Hematopoietic multipotent progenitor cell treated with erythropoietin and hydrocortisone succinate and interleukin-3 and kit ligand, for 8 days (in vitro differentiated cells): ENCODE results near the gene SLC27A2.

ENCODE experiments used
- DNase-seq: peaks from one replicate; pipeline ENCODE4 v3.0.0-alpha.2; 2015

The SLC27A2 gene

DNA sequence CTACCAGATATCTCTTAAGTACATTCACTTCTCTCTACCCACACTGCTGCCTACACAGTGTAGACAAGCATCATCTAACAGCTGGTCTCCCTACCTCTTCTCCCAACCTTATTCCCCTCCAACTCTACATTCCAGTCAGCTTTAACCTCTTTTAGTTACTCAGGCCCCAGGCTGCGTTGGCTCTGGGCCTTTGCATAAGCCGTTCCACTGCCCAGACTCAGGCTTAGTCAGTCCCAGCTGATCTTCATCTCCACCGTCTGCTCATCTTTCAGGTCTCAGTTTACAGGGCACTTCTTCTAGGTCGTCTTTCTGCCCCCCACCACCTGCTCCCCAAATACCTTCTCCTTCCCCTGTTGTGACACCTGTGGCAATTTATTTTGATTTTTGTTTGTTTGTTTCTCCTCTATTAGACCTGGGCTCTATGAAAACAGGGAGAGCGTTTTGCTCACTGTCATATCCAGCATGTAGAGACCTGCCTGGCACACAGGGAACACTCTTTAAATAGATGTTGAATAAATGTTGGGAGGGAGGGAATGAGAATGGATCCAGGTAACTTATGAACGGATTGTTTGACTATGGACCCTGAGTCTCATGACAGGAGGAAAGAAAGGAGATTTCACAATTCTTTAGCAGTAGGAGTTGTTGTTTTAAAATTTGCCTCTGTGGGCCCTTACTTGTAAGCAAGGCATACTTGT lies 11.1 kb downstream of the SLC27A2 start:
- no peak for DNase-seq

DNA sequence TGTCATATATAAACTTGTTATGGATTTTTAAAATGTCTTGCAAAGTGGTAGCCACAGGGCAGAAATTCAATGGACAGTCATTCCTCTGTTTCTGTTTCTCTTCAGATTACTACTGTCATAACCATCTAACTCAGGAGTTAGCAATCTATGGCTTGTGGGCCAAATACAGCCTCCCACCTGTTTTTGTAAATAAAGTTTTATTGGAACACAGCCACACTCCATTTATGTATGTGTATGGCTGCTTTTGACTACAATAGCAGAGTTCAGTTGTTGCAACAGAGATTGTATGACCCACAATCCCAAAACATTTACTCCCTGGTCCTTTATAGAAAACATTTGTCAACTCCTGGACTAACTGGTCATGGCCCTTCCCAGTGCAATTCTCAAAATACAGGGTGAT lies 20.0 kb downstream of the SLC27A2 start:
- no peak for DNase-seq

DNA sequence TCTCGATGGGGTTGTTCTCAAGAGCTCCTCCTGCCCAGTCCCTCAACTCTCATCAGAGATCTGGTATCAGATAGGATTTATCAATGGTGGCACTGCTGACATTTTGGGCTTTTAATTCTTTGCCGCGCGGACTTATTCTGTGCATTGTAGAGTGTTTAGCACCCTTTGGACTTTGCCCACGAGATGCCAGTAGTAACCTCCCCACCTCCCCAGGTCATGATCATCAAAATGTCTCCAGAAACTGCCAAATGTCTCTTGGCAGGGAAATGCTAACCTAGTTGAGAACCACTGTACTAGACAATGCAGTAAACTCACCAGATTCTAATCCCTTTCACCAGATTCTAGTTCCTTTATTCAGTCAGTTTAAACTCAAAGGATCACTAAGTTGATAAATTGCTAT lies 24.0 kb downstream of the SLC27A2 start:
- DNase-seq = no peak

DNA sequence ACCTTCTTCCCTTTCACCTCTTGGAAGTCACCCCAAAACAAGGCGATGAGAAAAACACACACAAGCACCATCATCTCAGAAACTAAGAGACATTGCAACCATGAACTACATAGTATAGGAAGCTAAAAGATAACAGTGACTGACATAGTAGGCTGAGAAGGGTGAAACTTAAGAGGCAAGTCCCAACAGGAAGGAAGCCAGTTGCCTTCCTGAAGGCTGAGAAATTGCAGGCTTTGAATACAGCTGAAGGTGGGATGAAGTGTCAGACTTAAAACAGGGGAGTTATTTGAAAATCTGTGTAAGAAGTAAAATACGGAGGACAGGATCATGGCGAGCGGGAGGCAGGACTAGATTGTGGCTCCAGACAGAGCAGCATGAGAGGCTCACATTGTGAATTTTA lies 27.8 kb downstream of the SLC27A2 start:
- no peak for DNase-seq

DNA sequence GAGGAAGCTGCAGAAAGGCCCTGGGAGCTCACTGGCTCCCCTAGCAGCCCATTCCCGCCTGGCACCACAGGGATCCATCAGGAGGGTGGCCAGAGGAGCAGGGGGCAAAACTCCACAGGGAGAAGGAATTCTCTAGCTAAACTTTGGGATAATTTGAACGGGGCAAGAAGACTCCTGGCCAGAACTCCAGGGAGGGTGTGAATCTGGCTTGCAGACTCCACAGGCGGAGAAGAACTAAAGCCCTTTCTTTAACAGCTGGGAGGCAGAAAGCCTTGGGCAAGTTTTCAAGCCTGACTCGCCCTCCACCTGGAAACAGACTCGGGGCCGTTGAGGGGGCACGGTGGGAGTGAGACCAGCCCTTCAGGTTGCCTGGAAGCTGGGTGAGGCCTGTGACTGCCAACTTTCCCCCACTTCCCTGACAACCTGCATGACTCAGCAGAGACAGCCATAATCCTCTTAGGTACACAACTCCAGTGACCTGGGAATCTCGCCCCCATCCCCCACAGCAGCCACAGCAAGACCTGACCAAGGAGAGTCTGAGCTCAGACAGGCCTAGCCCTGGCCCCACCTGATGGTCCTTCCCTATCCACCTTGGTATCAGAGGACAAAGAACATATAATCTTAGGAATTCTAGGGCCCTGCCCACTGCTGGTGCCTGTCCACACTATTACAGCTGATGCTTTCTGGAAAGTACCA lies 28.6 kb downstream of the SLC27A2 start:
- no peak for DNase-seq

DNA sequence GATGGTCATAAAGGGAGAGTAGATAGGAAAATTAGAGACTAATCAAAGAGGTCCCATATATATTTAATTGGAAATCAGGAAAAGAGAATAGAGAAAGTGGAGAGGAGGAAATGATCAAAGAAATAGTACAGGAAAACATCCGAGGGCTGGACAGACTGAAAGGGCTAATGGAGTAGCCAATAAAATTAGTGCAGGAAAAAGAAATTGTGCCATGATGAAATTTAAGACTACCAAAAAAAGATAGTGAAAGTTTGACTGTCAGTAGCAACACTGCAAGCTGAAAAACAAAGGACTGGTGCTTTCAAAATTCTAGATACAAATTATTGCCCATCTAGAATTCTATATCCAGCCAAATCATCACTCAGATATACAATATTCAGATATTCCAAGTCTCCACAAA lies 36.3 kb downstream of the SLC27A2 start:
- no peak for DNase-seq

DNA sequence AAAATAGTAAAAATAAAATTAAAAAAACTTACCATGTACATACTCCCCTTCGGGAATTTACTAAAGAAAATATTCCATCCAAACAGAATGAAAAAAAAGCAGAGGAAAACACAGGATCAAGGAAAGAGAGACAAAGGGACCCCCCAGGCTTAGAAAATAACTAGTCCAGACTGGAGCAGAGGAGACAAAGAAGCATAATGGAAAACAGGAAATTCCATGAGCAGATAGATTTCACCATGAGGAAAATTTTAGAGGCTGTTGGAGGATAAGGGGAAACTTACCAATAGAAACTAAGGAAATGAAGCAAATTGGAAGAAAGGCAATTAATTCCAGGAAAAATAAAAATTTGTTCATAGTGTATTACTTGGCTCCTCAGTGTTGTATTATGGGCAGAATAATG lies 36.7 kb downstream of the SLC27A2 start:
- DNase-seq = no peak

DNA sequence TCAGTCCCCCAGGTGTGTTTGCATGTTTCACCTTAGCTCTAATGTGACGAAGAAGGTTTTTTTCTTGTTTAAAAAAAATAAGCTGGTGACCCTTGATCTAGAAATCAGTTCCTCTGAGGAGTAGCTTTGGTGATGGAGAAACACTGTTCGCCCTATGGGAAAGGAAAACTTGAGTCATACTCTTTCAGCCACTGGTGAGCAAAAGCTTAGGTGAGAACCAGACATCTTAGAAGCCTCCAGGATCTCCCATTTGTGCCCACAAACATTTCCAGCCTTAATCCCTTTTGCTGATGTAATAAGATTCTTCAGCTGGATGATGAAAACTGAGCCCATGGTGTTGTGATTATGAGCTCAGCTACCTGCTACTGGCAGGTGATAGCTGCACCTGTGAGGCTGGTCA lies 37.8 kb downstream of the SLC27A2 start:
- no peak for DNase-seq

DNA sequence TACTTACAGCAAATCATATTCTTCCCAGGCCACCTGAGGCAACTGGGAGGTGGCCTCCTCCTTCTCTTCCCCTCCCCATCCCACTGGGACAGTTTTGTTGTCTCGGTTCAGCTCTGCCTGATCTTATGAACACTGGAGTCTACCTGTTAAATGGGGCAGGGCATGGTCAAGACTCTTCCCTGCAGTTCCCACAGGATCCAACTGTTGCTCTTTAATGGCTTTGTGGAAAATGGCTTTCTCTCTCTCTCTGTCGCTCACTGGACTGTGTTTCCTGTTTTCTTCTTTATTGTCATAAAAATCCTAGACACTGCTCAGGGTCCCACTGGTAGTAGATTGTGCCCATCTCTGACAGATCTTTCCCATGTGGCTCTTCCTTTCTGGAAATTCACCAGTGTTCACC lies 40.2 kb downstream of the SLC27A2 start:
- no peak for DNase-seq

DNA sequence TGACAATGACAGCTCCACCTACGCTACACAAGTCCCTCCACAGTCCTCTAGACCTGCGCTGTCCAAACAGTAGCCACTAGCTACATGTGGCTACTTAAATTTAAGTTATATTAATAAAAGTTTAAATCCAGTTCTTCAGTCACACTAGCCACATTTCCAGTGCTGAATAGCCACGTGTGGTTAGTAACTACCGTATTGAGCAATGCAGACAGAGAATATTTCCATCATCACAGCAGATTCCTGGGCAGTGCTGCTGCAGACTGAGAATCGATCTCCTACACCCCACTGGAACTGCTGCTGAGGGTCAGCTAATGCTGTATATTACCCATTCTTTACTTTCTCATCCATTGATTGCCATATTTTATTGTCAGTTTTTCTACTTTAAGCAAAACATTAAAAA lies 42.6 kb downstream of the SLC27A2 start:
- DNase-seq = no peak

DNA sequence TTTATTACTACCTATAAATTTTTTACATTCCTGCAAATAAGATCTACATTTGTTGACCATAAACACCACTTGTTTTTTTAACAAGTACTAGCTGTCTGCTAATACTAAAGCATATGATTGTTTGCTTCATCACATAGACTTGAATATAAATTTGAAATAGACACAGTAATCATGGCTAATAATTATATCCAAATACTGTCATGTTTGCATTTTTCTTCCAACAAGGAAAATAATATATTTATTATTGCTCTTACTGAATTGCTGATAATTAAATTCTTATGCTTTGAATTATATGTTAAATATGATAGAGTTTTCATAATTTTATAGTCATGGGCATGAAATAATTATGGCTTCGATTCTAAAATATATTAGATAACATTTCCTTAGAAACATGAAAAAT lies 43.1 kb downstream of the SLC27A2 start:
- no peak for DNase-seq

DNA sequence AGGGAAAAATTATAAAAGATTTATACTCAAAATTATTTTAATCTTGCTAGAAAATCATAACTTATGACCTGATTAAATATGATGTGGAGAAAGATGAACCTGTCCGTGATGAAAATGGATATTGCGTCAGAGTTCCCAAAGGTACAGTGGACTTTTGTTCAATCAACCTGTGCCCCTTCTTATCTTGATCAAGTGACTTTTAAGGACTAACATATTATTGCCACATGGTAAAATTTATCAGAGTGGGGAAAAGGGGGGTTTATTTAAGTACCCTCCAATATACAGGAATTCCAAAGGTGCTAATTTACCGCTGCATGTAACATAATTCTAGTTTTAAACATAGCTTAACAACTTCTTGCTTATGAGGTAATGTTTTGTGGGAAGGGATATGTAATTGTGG lies 43.9 kb downstream of the SLC27A2 start:
- DNase-seq = no peak

DNA sequence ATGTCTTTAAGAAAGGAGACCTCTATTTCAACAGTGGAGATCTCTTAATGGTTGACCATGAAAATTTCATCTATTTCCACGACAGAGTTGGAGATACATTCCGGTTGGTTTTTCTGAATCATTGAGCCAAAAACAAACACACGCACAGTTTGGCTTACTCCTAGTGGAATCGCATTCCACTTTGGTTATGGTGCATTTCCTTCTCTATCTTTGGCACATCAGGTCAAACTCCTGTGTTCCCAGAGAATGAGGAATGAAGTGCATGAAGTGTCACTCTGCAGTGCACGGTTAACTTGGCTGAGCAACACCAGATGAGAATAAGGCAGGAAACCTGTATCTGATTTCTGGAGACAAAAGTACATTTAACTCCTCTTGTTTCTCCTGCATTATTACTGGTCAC lies 45.1 kb downstream of the SLC27A2 start:
- no peak for DNase-seq

DNA sequence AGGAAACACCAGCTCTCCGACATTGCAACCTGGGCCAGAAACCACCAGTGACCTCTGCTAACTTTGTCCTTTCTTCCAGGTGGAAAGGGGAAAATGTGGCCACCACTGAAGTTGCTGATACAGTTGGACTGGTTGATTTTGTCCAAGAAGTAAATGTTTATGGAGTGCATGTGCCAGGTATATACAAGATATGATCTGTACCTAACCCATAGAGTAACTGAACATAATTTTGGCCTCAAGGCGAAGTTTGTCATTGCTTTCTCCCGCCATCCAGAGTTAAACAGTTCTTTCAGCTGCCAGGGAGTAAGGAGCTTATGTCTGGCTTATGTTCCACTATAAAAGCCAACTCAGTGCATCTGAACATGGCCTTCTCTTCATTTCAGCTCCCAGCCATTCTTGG lies 46.9 kb downstream of the SLC27A2 start:
- DNase-seq = no peak

DNA sequence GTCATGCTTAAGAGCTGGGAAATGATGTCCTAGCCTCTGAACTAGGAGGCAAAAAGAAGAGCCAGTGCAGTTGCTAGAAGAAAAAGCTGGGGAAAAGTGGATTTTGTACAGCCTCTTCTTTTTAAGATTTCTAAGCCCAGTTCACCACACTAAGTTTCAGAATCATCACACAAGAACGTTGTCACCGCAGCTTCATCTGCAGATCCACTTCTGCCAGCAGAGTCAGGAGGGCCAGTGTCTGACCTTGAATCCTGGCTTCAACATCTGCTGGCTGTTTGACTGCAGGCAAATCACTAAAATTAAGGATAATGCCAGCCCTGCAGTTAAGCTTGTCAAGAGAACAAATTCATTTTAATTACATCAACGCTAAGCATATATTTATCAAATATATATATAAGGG lies 47.3 kb downstream of the SLC27A2 start:
- DNase-seq = no peak

DNA sequence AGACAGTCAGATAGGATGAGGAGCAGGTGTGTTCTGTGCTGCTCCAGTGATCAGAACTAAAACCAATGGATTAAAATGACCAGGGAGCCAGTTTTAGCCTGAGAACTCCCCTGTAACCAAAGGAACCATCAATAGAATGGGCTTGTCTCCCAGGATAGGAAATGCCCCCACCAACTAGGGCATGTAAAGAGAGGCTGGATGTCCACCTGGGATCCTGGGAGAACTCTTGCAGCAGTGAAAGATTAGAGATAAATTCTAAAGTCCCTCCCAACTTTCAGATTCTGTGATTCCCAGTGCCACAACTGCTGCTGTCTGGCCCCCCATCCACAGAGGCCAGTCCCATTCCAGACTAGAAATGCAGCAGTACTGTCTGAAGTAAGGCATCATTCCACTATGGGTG lies 49.8 kb downstream of the SLC27A2 start:
- no peak for DNase-seq

DNA sequence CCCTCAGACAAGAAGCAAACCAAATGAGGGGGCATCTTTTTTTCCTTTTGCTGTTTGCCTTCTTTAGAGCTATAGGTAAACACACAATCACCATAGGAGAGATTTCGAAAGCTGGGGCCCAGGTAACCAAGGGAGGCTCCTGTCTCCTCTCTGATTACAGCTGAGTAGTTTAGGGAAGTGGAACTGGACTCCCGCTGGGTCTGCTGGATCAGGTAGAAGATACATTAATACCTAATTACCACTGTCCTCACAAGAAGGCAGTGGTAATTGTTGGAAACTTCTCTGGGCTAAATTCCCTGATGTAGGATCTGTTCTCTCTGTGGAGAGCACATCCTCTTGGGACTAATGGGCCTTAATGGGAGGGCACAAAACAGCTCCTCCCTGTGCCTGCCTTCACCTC lies 50.8 kb downstream of the SLC27A2 start:
- no peak for DNase-seq

DNA sequence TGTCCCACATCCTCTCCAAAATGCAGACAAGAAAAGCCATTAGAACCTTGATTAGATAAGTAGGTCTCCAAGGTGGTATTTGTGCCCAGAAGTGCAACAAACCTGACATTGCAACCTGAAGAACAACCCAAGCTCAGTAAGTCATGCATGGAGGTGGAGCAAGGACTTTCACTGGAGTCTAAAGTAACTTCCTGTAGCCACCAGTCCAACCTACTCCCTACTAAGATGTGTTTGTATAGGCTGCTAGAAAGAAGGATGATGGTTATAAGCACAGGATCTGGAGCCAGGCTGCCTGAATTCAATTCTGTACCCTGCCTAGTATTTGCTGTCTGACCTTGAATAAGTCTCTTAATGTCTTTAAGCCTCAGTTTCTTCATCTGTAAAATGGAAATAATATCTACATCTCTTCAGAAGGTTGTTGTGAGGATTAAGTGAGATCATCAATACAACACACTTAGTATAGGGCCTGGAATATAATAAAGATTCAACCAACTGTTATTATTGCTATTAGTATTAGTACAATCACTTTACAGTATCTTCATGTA lies 51.3 kb downstream of the SLC27A2 start:
- no peak for DNase-seq

DNA sequence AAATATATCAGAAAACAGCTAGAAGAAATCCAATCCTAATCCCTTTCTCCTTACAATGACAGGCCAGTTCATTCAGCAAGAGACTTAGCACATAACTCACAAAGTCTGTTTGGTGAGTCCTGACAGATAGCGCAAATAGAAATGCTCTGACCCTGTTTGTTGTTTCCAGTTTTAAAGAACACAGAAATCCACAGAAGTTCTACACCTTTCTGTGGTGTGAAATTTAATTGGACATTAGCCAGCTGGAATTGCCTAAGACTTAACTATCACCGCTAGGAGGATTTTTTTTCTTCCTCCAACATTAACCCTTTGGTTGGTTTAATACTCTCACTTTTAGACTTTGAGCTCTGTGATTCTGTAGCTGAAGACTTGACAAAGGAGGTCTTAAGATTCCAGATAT lies 52.8 kb downstream of the SLC27A2 start:
- DNase-seq = no peak

DNA sequence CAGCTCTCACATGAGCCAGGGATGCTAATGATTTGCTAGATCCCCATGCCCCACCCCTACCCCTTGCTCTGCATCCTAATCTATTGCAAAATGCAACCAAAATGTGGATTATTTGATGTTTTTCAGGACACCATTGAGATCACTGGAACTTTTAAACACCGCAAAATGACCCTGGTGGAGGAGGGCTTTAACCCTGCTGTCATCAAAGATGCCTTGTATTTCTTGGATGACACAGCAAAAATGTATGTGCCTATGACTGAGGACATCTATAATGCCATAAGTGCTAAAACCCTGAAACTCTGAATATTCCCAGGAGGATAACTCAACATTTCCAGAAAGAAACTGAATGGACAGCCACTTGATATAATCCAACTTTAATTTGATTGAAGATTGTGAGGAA lies 53.8 kb downstream of the SLC27A2 start:
- no peak for DNase-seq

DNA sequence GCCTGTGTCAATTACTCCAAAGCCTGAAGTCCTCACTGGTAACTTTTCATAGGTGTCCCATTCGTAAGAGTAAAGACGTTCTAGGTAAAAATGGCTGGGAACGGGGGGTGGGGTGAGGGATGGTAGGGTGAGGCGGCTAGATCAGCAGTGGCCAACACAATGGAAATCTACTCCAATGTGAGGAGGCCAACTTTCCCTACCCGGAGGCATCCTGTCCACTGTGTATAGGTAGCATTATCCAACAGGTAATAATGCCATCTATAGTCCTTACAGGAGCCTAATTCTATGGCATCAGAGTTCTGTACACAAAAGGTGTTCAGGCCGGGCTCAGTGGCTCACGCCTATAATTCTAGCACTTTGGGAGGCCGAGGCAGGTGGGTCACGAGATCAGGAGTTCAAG lies 54.4 kb downstream of the SLC27A2 start:
- DNase-seq = no peak

DNA sequence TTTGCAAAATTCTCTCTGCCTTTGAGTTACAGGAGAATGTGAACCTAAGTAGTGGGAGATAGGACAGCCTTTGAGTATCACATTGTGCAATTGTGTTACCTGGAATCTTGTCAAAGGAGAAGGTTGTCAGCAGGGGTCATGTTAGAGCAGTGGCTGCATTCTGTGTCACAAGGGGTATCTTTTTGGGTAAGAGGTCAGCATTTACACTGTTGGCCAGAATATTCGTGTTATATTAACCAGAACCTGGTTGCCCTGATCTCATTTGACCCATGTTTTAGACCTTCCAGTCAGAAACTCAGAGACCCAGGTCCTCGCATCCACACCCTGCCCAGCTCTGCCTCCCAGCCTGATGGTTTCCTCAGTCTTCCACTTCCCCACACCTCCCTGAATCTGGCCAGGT lies 56.3 kb downstream of the SLC27A2 start:
- DNase-seq = no peak

DNA sequence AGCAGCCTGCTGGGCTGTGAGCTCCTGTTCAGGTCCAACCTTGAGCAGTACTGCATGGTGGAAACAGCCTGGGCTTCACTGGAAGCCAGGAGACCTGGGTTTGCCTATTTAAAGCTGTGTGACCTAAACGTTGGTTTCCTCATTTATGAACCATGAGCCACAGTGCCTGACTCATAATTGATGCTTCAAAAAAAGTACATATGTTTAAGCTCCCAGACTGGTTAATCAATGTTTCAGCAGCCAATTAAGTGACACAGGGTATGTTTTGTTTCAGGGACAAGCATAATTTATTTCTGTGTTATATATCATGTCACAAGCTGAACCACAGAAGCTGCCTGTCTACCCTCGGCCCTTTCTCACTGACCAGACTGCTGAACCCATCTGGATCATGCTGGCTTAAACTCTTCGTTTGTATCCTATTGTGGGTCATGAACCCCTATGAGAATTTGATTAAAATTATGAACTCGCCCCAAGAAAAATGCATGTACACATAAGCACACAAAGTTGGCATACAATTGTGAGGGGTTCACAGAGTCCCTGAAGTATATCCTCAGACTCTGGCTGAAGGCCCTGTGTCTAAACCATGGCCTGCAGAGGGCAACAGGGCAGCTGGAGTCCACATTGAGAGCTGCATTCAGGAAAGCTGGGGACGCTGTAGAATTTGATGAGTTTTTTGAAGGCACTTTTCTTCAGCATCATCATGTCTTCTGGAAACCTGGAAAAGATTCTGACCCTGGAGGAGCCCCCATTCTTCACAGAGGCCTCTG lies 59.9 kb downstream of the SLC27A2 start:
- DNase-seq = no peak

DNA sequence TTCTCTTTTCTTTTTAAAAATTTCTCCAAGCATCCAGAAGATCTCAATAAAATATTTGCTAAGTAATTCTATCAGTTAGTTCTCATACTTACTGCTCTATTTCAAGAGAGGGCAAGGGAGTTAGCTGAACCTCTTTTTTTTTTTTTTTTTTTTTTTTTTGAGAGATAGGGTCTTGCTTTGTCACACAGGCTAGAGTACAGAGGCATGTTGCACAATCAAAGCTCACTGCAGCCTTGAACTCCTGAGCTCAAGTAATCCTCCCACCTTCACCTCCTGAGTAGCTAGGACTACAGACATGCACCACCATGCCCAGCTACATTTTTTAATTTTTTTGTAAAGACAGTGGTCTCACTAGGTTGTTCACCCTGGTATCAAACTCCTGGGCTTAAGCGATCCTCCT lies 62.2 kb downstream of the SLC27A2 start:
- no peak for DNase-seq
